ENCODE data around the gene ENC1.

ENC1 gene

DNA sequence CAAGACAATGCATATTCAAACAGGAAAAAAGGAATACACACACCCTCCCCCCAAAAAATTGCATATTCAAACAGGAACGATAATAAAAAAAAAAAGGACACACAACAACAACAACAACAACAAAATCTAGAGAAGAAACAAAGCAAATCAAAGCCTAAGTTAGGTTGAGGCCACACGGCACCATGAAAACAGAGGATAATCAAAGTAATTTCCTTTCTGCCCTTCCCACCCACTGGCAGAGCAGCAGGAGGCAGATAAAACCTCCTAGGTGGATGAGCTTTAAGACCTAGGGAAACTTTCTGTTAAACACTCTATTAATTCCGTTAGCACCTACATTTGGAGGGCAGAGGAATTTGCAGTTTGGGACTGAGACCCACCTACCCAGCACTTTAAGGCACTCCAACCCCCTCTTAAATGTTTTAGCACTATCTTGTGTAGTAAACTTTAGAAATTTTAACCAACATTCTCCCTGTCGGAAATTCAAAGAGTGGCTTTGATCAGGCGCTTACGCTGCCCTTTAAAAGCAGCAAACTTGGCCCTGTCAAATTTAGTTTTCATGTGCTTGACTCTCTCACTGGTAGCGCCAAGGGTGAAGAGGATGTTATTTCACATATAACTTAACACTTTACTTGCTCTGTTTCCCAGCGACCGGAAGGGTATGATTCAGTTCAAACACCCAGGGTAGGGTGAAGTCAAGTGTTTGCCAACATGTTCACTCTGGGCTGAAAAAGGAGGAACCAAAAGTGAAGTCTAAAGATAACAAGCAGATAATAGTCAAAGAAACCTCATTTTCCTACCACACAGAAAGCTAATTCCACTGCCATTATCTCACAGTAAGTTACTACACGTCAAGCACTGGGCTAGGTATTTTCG, 9.2 kb downstream of the ENC1 start:
- DNase-seq (ENCODE audit: low spot score): peak; percentile 28

GRCh38 chr5:74630453-74631066, 10.0 kb downstream of the ENC1 start:
- DNase-seq (ENCODE audit: low spot score): peak; percentile 77

GRCh38 chr5:74629326-74629725, 11.2 kb downstream of the ENC1 start:
- DNase-seq (ENCODE audit: low spot score): no peak

GRCh38 chr5:74628359-74628758, 12.2 kb downstream of the ENC1 start:
- no peak for DNase-seq (ENCODE audit: low spot score)

- DNase-seq (ENCODE audit: low spot score): no peak
Measured at GRCh38 chr5:74627646-74628279, 12.8 kb downstream of the ENC1 start.

- DNase-seq (ENCODE audit: low spot score): no peak
Measured at GRCh38 chr5:74626386-74627222, 13.9 kb downstream of the ENC1 start.

DNA sequence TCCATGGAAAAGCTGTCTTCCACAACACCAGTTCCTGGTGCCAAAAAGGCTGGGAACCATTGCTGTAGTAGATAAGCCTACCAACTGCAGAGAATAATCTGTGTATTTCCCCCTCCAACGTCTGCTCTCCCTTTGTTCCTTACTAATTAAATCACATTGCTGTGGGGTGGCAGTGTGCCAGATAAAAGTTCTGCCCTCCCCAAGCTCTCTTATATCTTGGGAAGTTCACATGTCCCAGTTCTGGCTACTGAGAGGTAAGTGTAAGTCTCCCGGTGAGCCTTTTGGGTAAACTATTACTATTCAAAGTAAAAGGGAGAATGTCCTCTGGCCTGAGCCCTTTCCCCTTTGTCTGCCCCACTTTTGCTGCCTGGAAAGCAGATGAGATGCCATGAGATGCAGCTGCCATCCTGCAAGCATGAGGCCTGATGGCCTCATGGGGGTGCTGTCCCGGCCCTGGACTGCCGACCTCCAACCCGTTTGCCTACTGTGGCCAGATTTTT, 14.7 kb downstream of the ENC1 start:
- no peak for DNase-seq (ENCODE audit: low spot score)

DNA sequence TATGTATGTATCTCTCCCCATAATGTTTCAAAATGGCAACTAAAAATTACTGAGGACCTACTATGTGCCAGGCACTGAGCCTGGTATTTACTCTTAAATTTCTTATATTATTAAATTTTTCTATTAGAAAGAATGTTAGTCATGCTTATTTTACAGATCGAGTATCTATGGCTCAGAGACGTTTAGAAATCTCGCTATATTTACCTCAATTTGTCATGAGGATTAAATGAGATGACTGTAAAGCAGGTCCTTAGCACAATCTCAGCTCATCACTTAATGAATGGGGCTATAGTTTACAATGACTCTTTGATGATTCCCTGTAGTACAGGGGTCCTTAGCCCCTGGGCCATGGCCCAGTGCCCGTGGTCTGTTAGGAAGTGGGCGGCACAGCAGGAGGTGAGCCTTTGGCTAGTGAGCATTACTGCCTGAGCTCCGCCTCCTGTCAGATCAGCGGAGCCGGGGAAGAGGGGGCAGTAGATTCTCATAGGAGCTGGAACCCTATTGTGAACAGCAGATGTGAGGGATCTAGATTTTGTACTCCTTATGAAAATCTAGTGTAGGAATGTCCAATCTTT, 15.5 kb downstream of the ENC1 start:
- no peak for DNase-seq (ENCODE audit: low spot score)

DNA sequence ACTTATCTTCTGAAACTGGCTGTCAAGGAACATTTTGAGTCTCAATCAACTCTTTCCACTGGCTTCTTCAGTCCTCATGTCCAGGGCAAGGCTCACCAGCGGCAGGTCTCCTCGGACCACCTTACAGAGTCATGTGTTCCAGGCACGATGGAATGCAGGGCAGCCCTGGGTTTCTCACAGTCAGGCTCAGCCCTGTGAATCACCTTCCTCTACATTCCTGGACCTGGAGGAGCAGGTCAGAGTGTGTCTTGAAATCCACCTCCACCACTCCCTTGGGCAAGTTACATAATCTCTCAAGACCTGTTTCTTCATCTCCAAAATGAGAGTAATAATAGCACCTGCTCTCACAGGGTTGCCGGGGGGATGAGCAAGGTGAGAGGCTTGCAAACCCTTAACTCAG, 16.0 kb downstream of the ENC1 start:
- no peak for DNase-seq (ENCODE audit: low spot score)

DNA sequence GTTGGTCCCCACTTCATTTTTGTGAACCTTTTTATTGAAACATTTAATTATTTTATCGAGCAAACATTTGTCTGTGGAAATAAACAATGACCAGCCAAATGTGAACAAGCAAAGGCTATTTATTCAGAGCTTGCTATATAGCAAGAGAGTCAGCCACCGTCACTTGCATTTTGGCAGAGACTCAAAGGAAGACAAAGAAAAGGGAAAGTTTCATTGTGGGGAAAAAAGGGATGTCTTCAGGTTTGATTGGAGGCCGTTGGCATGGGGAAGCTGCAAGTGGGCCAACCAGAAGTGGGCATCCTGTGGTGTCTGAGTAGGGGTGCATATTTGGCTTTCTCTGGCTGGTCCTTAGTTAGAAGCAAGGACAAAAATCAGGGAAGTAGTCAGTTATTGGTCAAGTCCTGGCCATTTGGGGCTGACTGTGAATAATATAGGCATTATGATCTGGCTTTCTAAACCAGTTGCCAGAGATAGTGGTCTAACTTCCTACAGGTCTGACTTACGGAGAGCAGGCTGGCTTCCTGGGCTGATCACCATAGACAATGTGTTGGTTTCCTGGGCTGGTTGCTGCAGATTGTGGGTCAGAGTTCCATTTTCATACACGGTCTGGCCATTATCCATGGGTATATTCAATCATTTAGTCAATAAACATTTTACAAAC, 16.6 kb downstream of the ENC1 start:
- DNase-seq (ENCODE audit: low spot score): no peak

DNA sequence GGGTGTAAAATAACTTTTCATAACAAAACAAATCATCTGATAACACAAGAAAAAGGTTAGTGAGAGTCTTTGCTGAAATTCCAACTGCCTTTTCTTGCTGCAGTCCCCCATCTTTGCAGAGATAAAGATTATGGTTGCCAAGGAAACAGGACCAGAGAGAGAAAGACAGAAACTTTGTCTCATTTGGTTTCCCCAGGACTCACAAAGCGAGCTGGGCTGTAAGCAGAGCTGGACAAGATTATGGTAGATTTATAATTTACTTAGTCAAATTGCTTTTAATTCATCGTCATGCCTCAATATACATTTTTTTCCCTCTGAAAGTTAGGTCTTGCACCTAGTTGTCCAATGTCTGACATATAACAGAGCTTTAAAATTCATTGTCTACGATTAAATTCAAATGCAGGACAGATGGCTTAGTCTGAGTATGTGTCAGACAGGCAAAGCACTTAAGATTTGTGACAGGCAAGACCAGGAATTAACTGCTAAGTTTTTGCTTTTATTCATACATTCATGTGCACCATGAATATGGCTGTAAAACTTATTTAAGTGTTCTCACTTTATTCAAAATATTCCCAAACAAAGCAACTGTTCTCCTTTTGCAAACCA, 17.4 kb downstream of the ENC1 start:
- DNase-seq (ENCODE audit: low spot score): no peak

DNA sequence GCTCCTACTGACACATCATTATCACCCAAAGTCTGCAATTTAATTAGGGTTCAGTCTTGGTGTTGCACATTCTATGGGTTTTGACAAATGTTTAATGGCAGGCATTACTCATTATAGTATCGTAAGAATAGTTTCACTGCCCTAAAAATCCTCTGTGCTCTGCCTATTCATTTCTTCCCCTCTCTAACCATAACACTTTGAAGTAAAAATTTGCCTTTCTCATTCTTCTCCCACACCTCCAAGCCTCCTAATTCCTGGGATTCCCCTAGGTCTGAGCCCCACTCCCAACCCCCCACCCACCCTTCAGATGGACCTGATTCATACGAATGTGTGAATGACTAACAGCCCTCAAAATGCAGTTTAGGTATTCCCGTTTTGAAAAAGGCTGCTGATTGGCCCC, 18.4 kb downstream of the ENC1 start:
- DNase-seq (ENCODE audit: low spot score): no peak

GRCh38 chr5:74621492-74621891, 19.0 kb downstream of the ENC1 start:
- no peak for DNase-seq (ENCODE audit: low spot score)

DNA sequence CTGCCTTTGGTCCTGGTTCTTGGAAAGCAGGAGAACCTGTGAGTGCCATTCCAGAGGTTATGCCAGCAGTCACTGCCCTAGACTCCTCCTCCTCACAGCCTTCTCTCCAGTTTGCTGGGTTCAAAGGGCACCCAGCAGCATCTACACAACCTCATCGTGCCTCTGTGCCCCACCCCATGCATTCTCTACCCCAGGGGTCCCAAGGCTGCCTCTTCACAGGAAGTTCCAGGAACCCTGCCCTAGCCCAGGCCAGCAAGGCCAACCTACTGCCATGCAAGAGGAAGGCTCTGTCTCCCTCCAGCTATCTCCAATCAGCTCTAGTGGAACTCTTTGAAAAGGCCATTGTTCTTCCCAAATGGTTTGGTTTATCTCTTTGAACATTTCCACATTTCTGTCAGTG, 21.2 kb downstream of the ENC1 start:
- no peak for DNase-seq (ENCODE audit: low spot score)

DNA sequence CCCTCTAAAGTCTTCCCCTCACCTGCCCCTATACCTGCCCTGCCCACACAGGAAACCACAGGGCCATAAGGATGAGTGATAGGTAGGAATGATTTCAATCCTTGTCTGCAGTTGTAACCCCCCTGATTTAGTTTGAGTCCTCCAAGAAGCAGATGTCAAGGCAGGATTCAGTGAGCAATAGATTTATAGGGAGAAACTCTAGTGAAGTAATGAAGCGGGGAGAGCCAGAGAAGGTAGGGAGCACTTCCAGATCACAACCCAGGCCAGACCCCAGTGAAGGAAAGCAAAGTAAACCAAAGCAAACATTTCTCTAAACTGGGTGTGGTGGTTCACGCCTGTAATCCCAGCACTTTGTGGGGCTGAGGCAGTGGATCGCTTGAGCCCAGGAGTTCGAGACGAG, 22.4 kb downstream of the ENC1 start:
- no peak for DNase-seq (ENCODE audit: low spot score)

DNA sequence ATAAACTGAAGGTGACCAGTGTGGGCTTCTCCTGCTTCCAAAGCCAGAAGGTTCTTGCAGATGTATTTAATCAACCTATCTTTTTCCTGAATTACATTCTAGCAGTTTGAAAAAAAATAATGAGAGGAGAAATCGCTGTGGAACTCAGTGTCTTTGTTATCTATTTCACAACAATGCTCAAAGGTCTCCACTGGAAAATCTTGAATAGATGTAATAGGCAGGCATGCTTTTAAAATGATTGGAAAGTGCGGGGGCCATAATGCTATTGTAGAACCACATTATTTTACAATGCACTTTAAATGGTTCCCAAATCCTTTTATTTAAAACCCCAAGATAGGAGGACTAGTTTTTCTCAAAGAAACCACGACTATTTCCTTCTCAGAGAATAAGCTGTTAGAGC, 23.3 kb downstream of the ENC1 start:
- DNase-seq (ENCODE audit: low spot score): no peak

DNA sequence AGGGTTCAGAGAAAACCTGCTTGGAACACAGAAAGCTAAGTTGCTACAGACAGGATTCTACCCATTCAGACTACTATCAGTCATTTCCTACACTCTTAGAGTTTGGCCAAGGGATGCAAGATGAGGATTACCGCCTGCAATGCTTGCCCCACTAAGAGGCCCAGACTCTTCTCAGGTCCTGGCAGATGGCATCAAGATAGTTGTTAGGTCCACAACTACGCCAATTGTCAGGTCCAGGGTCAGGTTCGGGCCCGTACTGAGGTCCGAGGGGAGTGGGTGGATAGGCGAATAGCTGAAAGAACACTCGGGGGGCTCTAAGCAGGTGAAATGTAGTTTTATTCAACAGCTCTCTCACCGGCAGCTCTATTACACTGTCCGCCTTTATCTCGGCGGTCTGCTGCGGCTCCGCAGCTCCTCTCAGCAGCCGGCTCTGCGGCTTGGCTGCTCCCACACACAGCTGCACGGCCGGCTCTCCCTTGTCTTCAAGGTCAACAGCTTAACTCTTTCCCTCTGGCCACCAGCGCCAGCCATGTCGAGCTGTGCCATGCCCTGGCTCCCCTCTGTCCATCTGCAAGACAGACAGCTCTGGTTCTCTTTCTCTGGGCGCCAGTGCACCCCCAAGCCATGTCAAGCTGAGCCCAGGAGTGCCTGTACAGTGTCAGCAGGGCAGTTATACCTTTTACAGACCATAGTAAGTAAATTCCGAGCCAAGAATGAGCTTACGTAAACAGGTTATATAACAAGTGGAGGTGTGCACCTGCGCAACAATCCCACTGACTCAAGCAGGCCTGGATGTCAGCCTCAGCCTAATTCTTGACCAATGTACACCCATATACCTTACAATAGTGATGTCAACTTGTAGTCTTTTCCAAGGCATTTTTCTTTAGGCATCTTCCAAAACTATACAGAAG, 24.0 kb downstream of the ENC1 start:
- DNase-seq (ENCODE audit: low spot score): no peak

DNA sequence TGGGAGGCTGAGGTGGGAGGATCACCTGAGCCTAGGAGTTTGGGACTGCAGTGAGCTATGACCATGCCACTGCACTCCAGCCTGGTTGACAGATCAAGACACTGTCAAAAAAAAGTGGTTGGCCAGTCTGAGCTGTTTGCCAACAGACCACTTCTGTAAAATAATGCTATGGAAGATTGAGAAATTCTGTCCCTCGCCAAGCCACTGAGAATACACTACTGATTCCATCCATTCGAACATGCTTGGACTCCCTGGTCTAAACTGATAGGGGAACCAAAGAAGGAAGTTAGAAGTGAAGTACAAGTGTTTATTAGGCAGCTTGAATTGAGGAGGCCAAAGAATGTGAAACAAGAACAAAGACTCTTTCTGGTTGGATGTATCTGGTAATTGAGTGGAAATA, 27.2 kb downstream of the ENC1 start:
- no peak for DNase-seq (ENCODE audit: low spot score)

DNA sequence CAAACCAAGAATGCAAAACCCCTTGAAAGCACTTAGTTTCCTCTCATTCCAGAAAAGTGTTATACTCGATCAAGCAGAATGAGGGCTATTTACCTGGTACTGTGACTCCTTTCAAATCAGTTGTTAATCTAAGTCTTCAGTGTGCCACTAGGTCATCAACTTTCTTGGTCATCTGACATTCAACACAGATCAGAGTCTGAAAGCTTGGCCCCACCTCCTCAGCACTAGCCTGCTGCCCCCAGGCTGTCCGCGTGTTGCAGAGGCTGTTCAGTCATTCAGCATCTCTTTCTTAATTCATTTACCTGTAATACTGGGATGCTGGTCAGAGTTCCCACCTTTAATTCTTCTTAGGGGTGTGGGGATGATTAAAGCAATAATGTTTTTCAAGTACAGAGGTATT, 28.5 kb downstream of the ENC1 start:
- DNase-seq (ENCODE audit: low spot score): no peak
